Renal cortical epithelial cell (primary cell): ENCODE measurements around the gene RCAN2. TPM values are rescaled to one million over a fixed set of nuclear protein-coding genes. Genes with fewer than 3 reads are reported as not detected.
"Not testable (repeated sequence)": the region's sequence is repeated elsewhere in the genome, so short reads cannot be mapped to it uniquely, and the experiment has no call there.

ENCODE experiments used
- DNase-seq: peaks from one replicate; pipeline ENCODE4 v3.0.0-alpha.2; 2011; ENCODE audit warnings: low read depth
- total RNA-seq: library from RNA; depleted of rRNA; stranded (reverse); fragments of >200 nt; gene quantifications from 2 replicates; pipeline ENCODE4 v1.2.3, GENCODE V29; 2014

Gene RCAN2
- total RNA-seq, 1 donor from 2014 or later = 1.6 TPM

DNA sequence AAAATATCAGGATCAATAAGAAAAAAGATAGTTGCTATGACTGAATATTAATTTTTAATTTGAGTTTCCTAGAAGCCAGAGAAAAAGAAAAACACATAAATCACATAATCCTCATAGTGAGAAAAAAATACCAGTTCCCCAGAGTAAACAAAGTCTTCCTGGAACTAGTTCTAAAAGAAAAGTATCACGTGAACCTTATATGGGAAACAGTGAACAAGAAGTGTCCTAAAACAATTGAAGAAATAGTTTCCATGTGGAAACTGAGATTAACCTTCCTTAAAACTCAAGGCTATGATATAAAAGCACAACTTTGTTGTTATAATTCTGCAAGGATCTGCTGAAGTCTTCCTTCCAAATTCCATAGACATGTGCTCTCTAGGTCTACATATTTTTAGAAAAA, 50.6 kb downstream of the RCAN2 start:
- no peak for DNase-seq

GRCh38 chr6:46440141-46440540, 51.1 kb downstream of the RCAN2 start:
- no peak for DNase-seq

DNA sequence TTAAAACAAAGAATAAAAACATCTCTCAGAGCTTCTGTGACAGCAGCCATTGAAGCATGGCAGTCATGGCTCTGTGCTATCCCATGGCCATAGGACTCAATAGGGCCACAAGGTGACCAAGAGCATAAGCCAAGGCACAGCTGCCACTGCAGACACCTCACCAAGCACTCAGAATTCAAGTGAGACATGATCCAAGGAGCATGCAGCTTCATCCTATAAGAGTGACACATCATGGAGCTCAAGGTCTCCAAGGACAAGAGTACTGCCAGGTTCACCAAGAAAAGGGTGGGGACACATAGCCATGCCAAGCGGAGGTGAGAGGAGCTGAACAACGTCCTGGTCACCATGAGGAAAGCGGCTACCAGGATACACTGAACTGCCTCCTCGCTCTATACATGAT, 53.0 kb downstream of the RCAN2 start:
- DNase-seq = no peak

- DNase-seq = peak; percentile 18
Measured at GRCh38 chr6:46437671-46438221, 53.5 kb downstream of the RCAN2 start.

- no peak for DNase-seq
Measured at GRCh38 chr6:46422619-46423018, 68.6 kb downstream of the RCAN2 start.

DNA sequence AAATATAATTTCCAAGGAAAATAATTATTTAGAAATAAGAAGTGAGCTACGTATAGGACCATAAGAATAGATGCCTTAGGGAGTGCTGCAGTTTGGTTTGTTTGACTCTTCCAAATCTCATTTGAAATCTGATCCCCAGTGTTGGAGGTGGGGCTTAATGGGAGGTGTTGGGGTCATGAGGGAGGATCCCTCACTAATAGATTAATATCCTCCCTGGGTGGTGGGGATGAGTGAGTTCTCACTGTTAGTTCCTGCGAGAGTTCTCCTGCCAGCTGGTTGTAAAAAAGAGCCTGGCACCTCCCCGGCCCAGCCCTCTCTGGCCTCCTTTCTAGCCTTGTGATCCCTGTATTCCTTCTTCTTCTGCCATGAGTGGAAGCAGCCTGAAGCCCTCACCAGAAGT, 69.3 kb downstream of the RCAN2 start:
- no peak for DNase-seq

- DNase-seq = no peak
Measured at GRCh38 chr6:46420921-46421638, 70.2 kb downstream of the RCAN2 start.

DNA sequence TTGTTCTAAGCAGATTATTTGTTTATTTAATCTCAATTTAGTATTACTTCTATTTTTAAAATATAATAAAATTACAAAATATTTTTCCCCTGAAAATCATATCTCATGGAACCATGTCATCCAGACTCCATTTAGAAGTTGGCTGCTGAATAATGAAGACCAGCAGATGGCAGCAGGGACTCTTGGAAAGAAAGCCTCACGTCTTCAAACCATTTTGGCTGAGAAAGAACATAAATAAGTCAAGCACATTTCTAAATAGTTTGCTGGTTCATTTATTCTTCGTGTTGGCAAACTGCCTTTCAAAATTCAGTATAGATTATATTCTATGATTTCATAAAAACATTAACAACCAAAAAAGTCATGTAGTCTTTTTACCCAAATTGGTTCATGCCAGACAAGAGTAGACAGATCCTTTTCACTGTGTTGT, 71.7 kb downstream of the RCAN2 start:
- peak; percentile 69 for DNase-seq

DNA sequence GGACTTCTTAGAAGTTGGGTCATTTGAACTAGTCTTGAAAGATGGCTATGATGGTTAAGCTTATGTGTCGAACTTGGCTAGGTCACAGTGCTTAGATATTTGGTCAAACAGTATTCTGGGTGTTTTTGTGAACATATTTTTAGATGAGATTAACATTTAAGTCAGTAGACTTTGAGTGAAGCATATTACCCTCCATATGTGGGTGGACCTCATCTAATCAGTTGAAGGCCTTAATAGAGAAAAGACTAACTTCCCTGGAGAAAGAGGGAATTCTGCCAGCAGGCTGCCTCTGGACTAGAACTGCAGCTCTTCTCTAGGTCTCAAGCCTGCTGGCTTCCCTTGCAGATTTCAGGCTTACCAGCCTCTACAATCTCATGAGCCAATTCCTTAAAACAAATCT, 76.9 kb downstream of the RCAN2 start:
- no peak for DNase-seq

DNA sequence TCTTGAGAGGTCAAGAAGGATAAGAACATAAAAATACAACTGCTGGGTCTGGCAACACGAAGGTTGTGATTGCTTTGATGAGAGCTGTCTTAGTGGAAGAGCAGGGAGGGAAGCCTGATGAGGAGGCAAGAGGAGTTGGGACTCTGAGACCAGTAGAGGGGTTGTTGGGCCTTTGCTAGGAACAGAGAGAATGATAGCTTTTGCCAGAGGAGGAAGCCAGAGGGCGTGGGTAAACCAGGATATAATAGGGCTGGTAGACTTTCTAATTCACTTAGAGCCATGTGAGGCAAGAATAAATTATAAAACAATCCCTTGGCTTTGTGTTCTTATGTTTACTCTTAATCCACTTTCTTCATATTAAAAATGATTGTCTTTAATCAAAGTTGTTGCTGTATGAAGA, 78.6 kb downstream of the RCAN2 start:
- no peak for DNase-seq

- no peak for DNase-seq
Measured at GRCh38 chr6:46411456-46412197, 79.6 kb downstream of the RCAN2 start.

GRCh38 chr6:46410334-46410953, 80.8 kb downstream of the RCAN2 start:
- peak; percentile 60 for DNase-seq

DNA sequence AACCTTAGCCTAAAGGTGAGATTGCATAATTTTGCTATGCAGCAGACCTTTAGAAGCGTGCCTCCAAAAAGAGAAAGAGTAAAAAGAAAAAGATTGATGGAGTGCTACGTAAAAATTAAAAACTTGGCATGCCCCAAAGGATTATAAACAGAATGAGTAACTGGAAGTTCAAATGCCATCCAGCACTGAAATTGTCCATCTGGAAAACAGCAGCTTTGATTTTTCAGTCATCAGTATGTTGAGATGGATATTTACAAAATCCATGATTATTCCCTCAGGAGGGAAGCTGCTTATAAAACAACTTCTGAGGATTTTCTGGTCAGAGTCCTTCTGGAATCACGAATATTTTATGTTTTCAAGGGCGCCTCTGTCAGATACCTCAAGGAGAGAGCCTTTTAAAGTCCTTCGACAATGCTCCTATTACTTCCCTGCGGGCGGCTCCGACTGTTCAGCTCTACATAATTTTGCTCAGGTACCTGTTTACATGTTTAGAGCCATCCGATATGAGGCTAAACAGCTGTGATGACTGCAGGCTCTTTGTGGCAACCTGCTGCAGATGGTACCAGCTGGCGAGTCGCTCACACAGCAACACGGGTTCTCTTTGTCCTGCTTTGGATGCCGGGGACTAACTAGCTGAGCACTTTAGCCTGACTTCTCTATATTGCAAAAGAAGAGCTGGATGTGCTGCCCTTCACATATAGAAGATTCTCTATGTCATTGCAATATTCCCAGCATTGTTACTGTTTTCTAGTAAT, 83.3 kb downstream of the RCAN2 start:
- no peak for DNase-seq

GRCh38 chr6:46407246-46407645, 84.0 kb downstream of the RCAN2 start:
- no peak for DNase-seq

- DNase-seq = not testable (repeated sequence)
Measured at GRCh38 chr6:46405620-46406180, 85.5 kb downstream of the RCAN2 start.

DNA sequence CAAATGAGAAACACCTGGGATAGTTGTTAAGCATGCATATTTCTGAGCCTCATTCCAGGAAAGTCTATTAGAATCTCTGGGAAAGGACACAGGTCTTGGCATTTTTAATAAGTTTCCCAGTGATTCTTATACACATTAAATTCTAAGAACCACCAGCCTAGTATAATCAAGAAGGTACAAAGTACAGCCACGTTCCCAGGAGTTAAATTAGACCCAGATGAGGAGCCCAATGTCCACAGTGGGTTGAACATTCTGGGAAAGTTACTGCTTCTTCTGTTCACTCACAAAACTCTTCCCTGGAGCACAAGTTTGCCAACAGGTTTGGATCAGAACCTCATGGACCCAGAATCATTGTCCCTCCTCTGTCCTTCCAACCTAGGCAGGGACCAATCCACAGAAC, 90.4 kb downstream of the RCAN2 start:
- no peak for DNase-seq

GRCh38 chr6:46395530-46395929, 95.7 kb downstream of the RCAN2 start:
- no peak for DNase-seq

DNA sequence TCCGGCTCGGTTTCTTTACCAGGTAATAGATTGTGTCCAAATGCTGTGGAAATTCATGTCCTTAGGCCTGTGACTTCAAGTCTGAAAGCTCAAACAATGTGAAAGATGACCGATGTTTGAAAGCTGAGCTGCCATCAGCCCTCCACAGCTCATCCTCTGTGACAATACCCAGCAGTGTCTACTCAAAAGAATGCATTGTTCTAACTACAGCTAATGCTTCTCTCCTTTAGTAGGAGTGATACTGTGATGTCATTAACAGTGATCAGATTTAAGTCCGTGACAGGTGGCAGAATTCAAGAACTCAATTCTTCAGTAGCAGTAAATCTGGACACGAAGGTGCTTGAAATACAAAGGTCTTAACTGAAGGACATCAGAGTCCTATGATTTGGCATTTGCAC, 97.3 kb downstream of the RCAN2 start:
- no peak for DNase-seq

DNA sequence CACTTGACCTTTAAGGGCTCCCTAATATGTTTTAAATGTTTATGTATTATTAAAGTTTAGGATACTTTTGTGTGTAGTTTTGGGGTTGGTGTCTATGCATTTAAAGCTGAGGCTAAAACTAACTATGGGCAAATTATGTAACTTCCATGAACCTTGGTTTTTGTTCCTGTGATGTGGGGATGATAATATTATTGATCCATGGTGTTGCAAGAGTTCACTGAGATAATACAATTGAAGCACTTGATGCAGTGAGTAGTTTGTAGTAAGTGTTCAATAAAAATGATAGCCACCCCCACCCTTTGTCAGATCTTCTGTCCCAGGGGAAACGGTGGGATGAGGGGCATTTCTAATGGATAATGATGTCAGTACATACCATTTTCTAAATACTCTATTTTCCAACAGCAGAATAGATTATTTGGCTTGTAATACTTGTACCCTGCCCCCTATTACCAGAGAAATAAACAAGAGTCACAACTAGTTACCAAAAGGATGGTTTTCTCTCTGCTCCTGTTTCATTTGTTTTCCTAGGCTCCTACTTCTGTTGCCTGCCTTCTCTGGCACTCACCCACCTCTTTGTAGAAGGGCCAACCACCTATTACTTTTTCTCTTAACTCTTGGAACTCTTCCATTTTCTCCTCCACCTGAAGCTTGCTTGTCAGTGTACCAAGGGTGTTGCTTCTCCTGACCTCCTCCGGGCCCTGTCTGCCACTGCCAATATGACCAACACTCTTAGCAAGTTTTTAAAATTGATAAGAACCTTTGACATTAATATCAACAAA, 97.9 kb downstream of the RCAN2 start:
- DNase-seq = no peak

DNA sequence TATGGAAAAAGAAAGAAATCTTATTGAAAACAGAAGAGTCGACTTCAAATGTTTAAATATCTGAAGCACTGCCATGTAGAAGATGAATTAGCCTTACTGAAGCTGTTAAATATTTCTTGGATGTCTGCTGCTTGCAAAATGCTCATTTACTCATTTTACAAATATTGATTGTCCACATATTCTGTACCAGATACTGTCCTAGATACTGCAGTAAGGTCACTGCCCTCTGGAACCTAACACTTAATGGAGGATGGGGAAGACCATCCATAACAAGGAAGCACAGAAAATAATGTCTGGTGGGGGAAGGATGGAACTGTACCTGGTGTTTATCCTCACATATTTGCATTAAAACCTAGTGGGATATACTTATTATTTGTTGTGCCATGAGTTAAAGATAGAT, 99.0 kb downstream of the RCAN2 start:
- no peak for DNase-seq
